NT2/D1 (cell line): ENCODE measurements around the gene DDX54.

Source experiments
- SUZ12 ChIP-seq: IDR thresholded peaks from 2 replicates; pipeline ENCODE4 v1.6.1; 2011; ENCODE audit not compliant: insufficient read length, insufficient read depth; ENCODE audit errors: extremely low read depth
- YY1 ChIP-seq: IDR thresholded peaks from 2 replicates; pipeline ENCODE4 v1.6.1; 2011; ENCODE audit not compliant: insufficient read length, insufficient read depth
- ZNF274 ChIP-seq: IDR thresholded peaks from 2 replicates; pipeline ENCODE4 v1.6.1; 2011; ENCODE audit warnings: mild to moderate bottlenecking, low read depth, low read length

DNA sequence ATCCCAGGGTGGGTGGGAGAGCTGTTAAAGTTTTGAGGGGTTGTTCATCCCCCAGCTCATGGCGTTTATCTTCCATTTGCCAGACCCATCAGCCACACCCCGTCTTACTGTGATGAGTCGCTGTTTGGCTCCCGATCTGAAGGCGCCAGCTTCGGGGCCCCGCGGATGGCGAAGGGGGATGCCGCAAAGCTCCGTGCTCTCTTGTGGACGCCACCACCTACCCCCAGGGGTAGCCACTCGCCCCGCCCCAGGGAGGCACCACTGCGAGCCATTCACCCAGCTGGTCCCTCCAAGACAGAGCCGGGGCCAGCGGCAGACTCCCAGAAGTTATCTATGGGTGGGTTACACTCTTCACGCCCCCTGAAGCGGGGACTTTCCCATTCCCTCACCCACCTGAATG, 5.9 kb upstream of the DDX54 start:
- TF ChIP-seq YY1 (no peak), ZNF274 (no peak), SUZ12 (no peak)
